ENCODE results near the gene UBXN10. TPM values are rescaled to one million over a fixed set of nuclear protein-coding genes. Genes with fewer than 3 reads are reported as not detected.
A peak's percentile ranks its signal among the peaks of the same experiment; 100 is the strongest.

Gene UBXN10
- polyA plus RNA-seq, 2 donors, result 0.35 to 1.2 TPM

- H3K9me3 ChIP-seq (ENCODE audit: control insufficient read depth in 2 of 2, insufficient read depth in 1 of 2, low read depth in 1 of 2, low read length in 1 of 2), result peaks cover 0 to 10% of the 10 kb centered on the region in 2 donors
- no peak overlapping the region for H3K4me3 ChIP-seq (ENCODE audit: low read depth in 1 of 2, low read length in 2 of 2)
- H3K27ac ChIP-seq (ENCODE audit: low read depth in 2 of 2, low read length in 1 of 2), result no peak overlapping the region
- H3K36me3 ChIP-seq (ENCODE audit: control insufficient read depth in 2 of 2, insufficient read depth in 2 of 2, low read length in 1 of 2), result no peaks in the 10 kb centered on the region
- no peaks in the 10 kb centered on the region for H3K27me3 ChIP-seq (ENCODE audit: control insufficient read depth in 1 of 2, insufficient read depth in 2 of 2, low read length in 2 of 2)
- H3K4me1 ChIP-seq (ENCODE audit: control insufficient read depth in 2 of 2, insufficient read depth in 2 of 2, low read length in 1 of 2), result no peaks in the 10 kb centered on the region
- 72 to 75% methylated on average over 6 of the region's 6 CpGs for WGBS, 2 donors
These were observed 5.6 kb upstream of the UBXN10 start for GRCh38 chr1:20180129-20180843.

GRCh38 chr1:20180844-20181207, 5.1 kb upstream of the UBXN10 start:
- H3K4me1 ChIP-seq (ENCODE audit: control insufficient read depth in 2 of 2, insufficient read depth in 2 of 2, low read length in 1 of 2), result no peaks in the 10 kb centered on the region
- H3K9me3 ChIP-seq (ENCODE audit: control insufficient read depth in 2 of 2, insufficient read depth in 1 of 2, low read depth in 1 of 2, low read length in 1 of 2), result peaks cover 0 to 10% of the 10 kb centered on the region in 2 donors
- peaks cover 0 to 2% of the 10 kb centered on the region in 2 donors for H3K27me3 ChIP-seq (ENCODE audit: control insufficient read depth in 1 of 2, insufficient read depth in 2 of 2, low read length in 2 of 2)
- no peak overlapping the region for H3K27ac ChIP-seq (ENCODE audit: low read depth in 2 of 2, low read length in 1 of 2)
- WGBS, 2 donors, result 68% methylated on average over 3 of the region's 3 CpGs
- no peak overlapping the region for H3K4me3 ChIP-seq (ENCODE audit: low read depth in 1 of 2, low read length in 2 of 2)
- no peaks in the 10 kb centered on the region for H3K36me3 ChIP-seq (ENCODE audit: control insufficient read depth in 2 of 2, insufficient read depth in 2 of 2, low read length in 1 of 2)

- H3K27me3 ChIP-seq (ENCODE audit: control insufficient read depth in 1 of 2, insufficient read depth in 2 of 2, low read length in 2 of 2), result peaks cover 0 to 3% of the 10 kb centered on the region in 2 donors
- no peaks in the 10 kb centered on the region for H3K36me3 ChIP-seq (ENCODE audit: control insufficient read depth in 2 of 2, insufficient read depth in 2 of 2, low read length in 1 of 2)
- H3K4me1 ChIP-seq (ENCODE audit: control insufficient read depth in 2 of 2, insufficient read depth in 2 of 2, low read length in 1 of 2), result peaks cover 0 to 5% of the 10 kb centered on the region in 2 donors
- no peak overlapping the region for H3K4me3 ChIP-seq (ENCODE audit: low read depth in 1 of 2, low read length in 2 of 2)
- peaks cover 0 to 10% of the 10 kb centered on the region in 2 donors for H3K9me3 ChIP-seq (ENCODE audit: control insufficient read depth in 2 of 2, insufficient read depth in 1 of 2, low read depth in 1 of 2, low read length in 1 of 2)
- H3K27ac ChIP-seq (ENCODE audit: low read depth in 2 of 2, low read length in 1 of 2), result no peak overlapping the region
These were observed 3.5 kb upstream of the UBXN10 start for GRCh38 chr1:20182415-20182814.

GRCh38 chr1:20183035-20183434, 2.9 kb upstream of the UBXN10 start:
- Histone ChIP-seq H3K27ac (ENCODE audit: low read depth in 2 of 2, low read length in 1 of 2) (no peak overlapping the region), H3K27me3 (ENCODE audit: control insufficient read depth in 1 of 2, insufficient read depth in 2 of 2, low read length in 2 of 2) (peaks cover 0 to 3% of the 10 kb centered on the region in 2 donors), H3K9me3 (ENCODE audit: control insufficient read depth in 2 of 2, insufficient read depth in 1 of 2, low read depth in 1 of 2, low read length in 1 of 2) (peaks cover 0 to 10% of the 10 kb centered on the region in 2 donors), H3K4me3 (ENCODE audit: low read depth in 1 of 2, low read length in 2 of 2) (no peak overlapping the region), H3K36me3 (ENCODE audit: control insufficient read depth in 2 of 2, insufficient read depth in 2 of 2, low read length in 1 of 2) (no peaks in the 10 kb centered on the region), H3K4me1 (ENCODE audit: control insufficient read depth in 2 of 2, insufficient read depth in 2 of 2, low read length in 1 of 2) (peaks cover 0 to 5% of the 10 kb centered on the region in 2 donors)
- 79 to 85% methylated on average over 10 of the region's 10 CpGs for WGBS, 2 donors

GRCh38 chr1:20183616-20184271, 2.2 kb upstream of the UBXN10 start:
- WGBS, 2 donors, result 77 to 81% methylated on average over 13 of the region's 13 CpGs
- Histone ChIP-seq H3K4me1 (ENCODE audit: control insufficient read depth in 2 of 2, insufficient read depth in 2 of 2, low read length in 1 of 2) (peaks cover 0 to 5% of the 10 kb centered on the region in 2 donors), H3K27ac (ENCODE audit: low read depth in 2 of 2, low read length in 1 of 2) (no peak overlapping the region), H3K36me3 (ENCODE audit: control insufficient read depth in 2 of 2, insufficient read depth in 2 of 2, low read length in 1 of 2) (no peaks in the 10 kb centered on the region), H3K27me3 (ENCODE audit: control insufficient read depth in 1 of 2, insufficient read depth in 2 of 2, low read length in 2 of 2) (peaks cover 0 to 3% of the 10 kb centered on the region in 2 donors), H3K9me3 (ENCODE audit: control insufficient read depth in 2 of 2, insufficient read depth in 1 of 2, low read depth in 1 of 2, low read length in 1 of 2) (peaks cover 0 to 10% of the 10 kb centered on the region in 2 donors), H3K4me3 (ENCODE audit: low read depth in 1 of 2, low read length in 2 of 2) (no peak overlapping the region)

- H3K27ac ChIP-seq (ENCODE audit: low read depth in 2 of 2, low read length in 1 of 2), result no peak overlapping the region
- WGBS, 2 donors, result 74 to 75% methylated on average over 6 of the region's 6 CpGs
- H3K27me3 ChIP-seq (ENCODE audit: control insufficient read depth in 1 of 2, insufficient read depth in 2 of 2, low read length in 2 of 2), result peaks cover 0 to 3% of the 10 kb centered on the region in 2 donors
These were observed 1.4 kb upstream of the UBXN10 start for GRCh38 chr1:20184481-20184900.

GRCh38 chr1:20184997-20185833, 681 bp upstream of the UBXN10 start:
- Histone ChIP-seq H3K36me3 (ENCODE audit: control insufficient read depth in 2 of 2, insufficient read depth in 2 of 2, low read length in 1 of 2) (no peaks in the 10 kb centered on the region), H3K9me3 (ENCODE audit: control insufficient read depth in 2 of 2, insufficient read depth in 1 of 2, low read depth in 1 of 2, low read length in 1 of 2) (peaks cover 0 to 2% of the 10 kb centered on the region in 2 donors), H3K4me1 (ENCODE audit: control insufficient read depth in 2 of 2, insufficient read depth in 2 of 2, low read length in 1 of 2) (peaks cover 0 to 5% of the 10 kb centered on the region in 2 donors), H3K27ac (ENCODE audit: low read depth in 2 of 2, low read length in 1 of 2) (peak overlapping the region; percentile 19 to 60), H3K4me3 (ENCODE audit: low read depth in 1 of 2, low read length in 2 of 2) (peak overlapping the region; percentile 25 to 40), H3K27me3 (ENCODE audit: control insufficient read depth in 1 of 2, insufficient read depth in 2 of 2, low read length in 2 of 2) (peaks cover 0 to 3% of the 10 kb centered on the region in 2 donors)
- 58 to 62% methylated on average over 17 of the region's 17 CpGs for WGBS, 2 donors

More at GRCh38 chr1:20184481-20184900, 1.4 kb upstream of the UBXN10 start:
- no peak overlapping the region for H3K4me3 ChIP-seq (ENCODE audit: low read depth in 1 of 2, low read length in 2 of 2)
- no peaks in the 10 kb centered on the region for H3K36me3 ChIP-seq (ENCODE audit: control insufficient read depth in 2 of 2, insufficient read depth in 2 of 2, low read length in 1 of 2)
- peaks cover 0 to 5% of the 10 kb centered on the region in 2 donors for H3K4me1 ChIP-seq (ENCODE audit: control insufficient read depth in 2 of 2, insufficient read depth in 2 of 2, low read length in 1 of 2)
- peaks cover 0 to 6% of the 10 kb centered on the region in 2 donors for H3K9me3 ChIP-seq (ENCODE audit: control insufficient read depth in 2 of 2, insufficient read depth in 1 of 2, low read depth in 1 of 2, low read length in 1 of 2)

- Histone ChIP-seq H3K4me3 (ENCODE audit: low read depth in 1 of 2, low read length in 2 of 2) (no peak overlapping the region), H3K27ac (ENCODE audit: low read depth in 2 of 2, low read length in 1 of 2) (peak overlapping the region; percentile 18 to 57), H3K27me3 (ENCODE audit: control insufficient read depth in 1 of 2, insufficient read depth in 2 of 2, low read length in 2 of 2) (peaks cover 0 to 3% of the 10 kb centered on the region in 2 donors), H3K4me1 (ENCODE audit: control insufficient read depth in 2 of 2, insufficient read depth in 2 of 2, low read length in 1 of 2) (peaks cover 0 to 5% of the 10 kb centered on the region in 2 donors), H3K9me3 (ENCODE audit: control insufficient read depth in 2 of 2, insufficient read depth in 1 of 2, low read depth in 1 of 2, low read length in 1 of 2) (peaks cover 0 to 2% of the 10 kb centered on the region in 2 donors), H3K36me3 (ENCODE audit: control insufficient read depth in 2 of 2, insufficient read depth in 2 of 2, low read length in 1 of 2) (no peaks in the 10 kb centered on the region)
- 41 to 43% methylated on average over 7 of the region's 7 CpGs for WGBS, 2 donors
These were observed 1.4 kb downstream of the UBXN10 start for GRCh38 chr1:20187103-20187812.

Data from esophagus (tissue), 2 donors.